HG02852 (cell line): ENCODE measurements around the gene FZD2.

Experiments used
- ATAC-seq: cut with Tn5 transposase; IDR thresholded peaks from one replicate; pipeline ENCODE4 v1.9.1; 2021; ENCODE audit warnings: mild to moderate bottlenecking, moderate library complexity; ENCODE audit not compliant: unreplicated experiment

Gene FZD2

DNA sequence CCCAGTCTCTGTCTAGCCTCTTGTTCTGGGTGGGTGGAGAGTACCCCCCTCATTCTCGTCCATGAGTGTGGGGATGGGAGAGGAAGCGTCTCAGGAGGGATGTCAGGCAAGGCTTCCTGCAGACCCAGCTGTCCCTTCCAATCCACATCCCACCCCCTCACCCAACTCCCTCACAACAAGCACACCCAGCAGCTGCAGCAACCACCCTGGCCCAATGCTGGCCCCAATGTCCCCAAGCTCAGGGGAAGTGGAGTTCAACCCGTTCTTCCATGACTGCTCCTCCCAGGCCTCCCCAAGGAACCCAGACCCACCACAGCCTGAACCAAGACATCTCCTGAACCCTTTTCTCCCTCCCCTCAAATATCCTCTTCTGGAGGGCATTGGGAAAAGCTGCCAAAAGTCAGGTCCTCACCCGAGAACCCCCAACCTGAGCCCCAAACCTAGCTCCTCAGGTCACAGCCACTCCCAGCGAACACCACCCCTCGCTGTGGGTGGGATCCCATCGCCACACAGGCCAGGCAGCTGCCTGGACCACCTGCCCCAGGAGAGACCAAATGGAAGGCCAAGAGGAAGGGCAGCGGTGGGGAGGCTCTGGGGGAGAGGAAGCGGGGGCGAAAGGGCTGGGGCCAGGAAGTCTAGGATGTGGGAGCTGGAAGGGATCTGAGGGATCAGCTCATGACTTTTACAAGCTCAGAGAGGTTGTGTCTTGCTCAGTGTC is 47.6 kb downstream of the FZD2 start:
- no peak for ATAC-seq

GRCh38 chr17:44606658-44607057 is 49.4 kb downstream of the FZD2 start:
- ATAC-seq = no peak

GRCh38 chr17:44607836-44608690 is 50.8 kb downstream of the FZD2 start:
- ATAC-seq = no peak

DNA sequence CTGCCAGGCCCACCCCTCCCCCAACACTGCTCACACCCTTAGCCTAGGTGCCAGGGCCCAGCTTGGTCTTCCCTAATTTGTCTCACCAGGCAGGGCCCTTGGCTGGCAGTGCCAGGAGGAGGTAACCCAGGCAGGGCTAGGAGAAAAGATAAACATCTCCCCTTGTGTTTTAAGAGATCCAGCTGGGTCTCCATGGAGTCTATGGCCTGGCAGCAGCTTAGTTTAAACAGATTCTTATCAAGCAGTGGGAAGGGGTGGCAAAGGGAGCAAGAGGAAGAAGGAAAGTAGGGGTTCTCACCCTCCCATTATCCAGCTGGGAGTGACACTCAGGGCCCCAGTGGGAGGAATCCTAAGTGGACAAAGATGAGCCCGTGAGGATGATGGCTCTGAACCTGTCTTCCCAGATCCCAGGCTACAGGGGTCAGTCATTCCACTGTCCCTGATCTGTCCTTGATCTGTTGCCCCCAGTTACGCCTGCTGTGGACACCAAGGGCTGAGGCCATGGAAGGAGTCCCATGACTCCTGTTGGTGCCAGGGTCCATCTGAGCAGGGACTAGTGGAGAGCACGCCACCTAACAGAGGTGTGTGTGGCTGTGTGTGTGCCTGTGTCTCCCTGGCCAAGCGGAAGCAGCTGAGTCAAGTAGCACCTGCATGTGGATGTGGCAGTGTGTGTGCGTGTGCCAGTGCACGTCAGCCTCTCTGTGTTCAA is 51.6 kb downstream of the FZD2 start:
- ATAC-seq = no peak

DNA sequence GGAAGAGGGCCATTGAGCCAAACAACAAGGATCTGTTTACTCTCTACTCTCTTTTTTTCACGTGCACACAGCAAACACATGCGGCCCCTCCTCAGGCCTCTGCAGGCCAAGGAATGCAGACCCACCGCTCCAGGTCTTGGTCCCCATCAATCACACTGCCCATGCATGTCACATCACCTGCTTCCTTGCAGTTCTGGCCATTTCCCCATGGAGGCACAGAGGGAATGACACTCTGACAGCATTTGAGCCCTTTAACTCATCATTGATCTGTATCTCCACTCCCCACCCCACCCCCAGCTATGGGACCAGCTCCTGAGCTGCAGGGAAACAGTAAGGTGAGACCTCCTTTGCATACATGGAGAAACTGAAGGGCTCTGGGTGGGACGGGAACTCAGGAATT is 53.0 kb downstream of the FZD2 start:
- ATAC-seq = no peak
